H9 (cell line): ENCODE results near the gene CTNNA3. TPM values are rescaled to one million over a fixed set of nuclear protein-coding genes. Genes with fewer than 3 reads are reported as not detected.

Experiments used
- DNase-seq: peaks from one replicate; pipeline ENCODE4 v3.0.0-alpha.2; 2017
- H2AFZ ChIP-seq: one replicate; pipeline ENCODE4 v1.6.1; 2013; ENCODE audit warnings: mild to moderate bottlenecking, low read length, control low read depth, moderate library complexity
- H2AK5ac ChIP-seq: 2 replicates; pipeline ENCODE4 v1.6.1; 2013; ENCODE audit warnings: low read length, control low read depth, mixed read lengths; ENCODE audit not compliant: insufficient read length
- H2BK120ac ChIP-seq: one replicate; pipeline ENCODE4 v1.6.1; 2013; ENCODE audit warnings: low read depth, mild to moderate bottlenecking, low read length, control low read depth, inconsistent platforms; ENCODE audit not compliant: poor library complexity, severe bottlenecking
- H2BK12ac ChIP-seq: 2 replicates; pipeline ENCODE4 v1.6.1; 2013; ENCODE audit warnings: low read length, control low read depth, mixed read lengths, low read depth; ENCODE audit not compliant: insufficient read length
- H2BK15ac ChIP-seq: 2 replicates; pipeline ENCODE4 v1.6.1; 2013; ENCODE audit warnings: low read depth, low read length, control low read depth
- H2BK20ac ChIP-seq: one replicate; pipeline ENCODE4 v1.6.1; 2013; ENCODE audit warnings: low read depth, mild to moderate bottlenecking, low read length, control low read depth, inconsistent platforms; ENCODE audit not compliant: poor library complexity, severe bottlenecking
- H2BK5ac ChIP-seq: 2 replicates; pipeline ENCODE4 v1.6.1; 2013; ENCODE audit warnings: low read length, control low read depth, mixed read lengths; ENCODE audit not compliant: insufficient read length
- H3K14ac ChIP-seq: 2 replicates; pipeline ENCODE4 v1.6.1; 2013; ENCODE audit warnings: low read length, control low read depth; ENCODE audit not compliant: insufficient read depth
- H3K18ac ChIP-seq: 2 replicates; pipeline ENCODE4 v1.6.1; 2013; ENCODE audit warnings: low read depth, mild to moderate bottlenecking, mixed read lengths, low read length, control low read depth; ENCODE audit not compliant: insufficient read length
- H3K23ac ChIP-seq: 2 replicates; pipeline ENCODE4 v1.6.1; 2013; ENCODE audit warnings: low read length, control low read depth, mixed read lengths, low read depth; ENCODE audit not compliant: insufficient read length
- H3K23me2 ChIP-seq: 2 replicates; pipeline ENCODE4 v1.6.1; 2013; ENCODE audit warnings: low read depth, mild to moderate bottlenecking, mixed read lengths, low read length, control low read depth; ENCODE audit not compliant: insufficient read length, poor library complexity, severe bottlenecking
- H3K27ac ChIP-seq: 2 replicates; pipeline ENCODE4 v1.5.1; 2013; ENCODE audit warnings: low read length, control low read depth, mixed read lengths, low read depth; ENCODE audit not compliant: insufficient read length
- H3K27me3 ChIP-seq: 2 replicates; pipeline ENCODE4 v1.6.1; 2013; ENCODE audit warnings: low read length, control low read depth, inconsistent platforms; ENCODE audit not compliant: insufficient read depth
- H3K4ac ChIP-seq: 2 replicates; pipeline ENCODE4 v1.6.1; 2013; ENCODE audit warnings: low read depth, mild to moderate bottlenecking, control low read depth, inconsistent platforms, low read length, moderate library complexity
- H3K4me1 ChIP-seq: 2 replicates; pipeline ENCODE4 v1.6.1; 2013; ENCODE audit warnings: low read length, control low read depth, inconsistent platforms; ENCODE audit not compliant: insufficient read depth
- H3K4me2 ChIP-seq: 2 replicates; pipeline ENCODE4 v1.6.1; 2013; ENCODE audit warnings: low read length, control low read depth, mixed read lengths; ENCODE audit not compliant: insufficient read length, insufficient read depth
- H3K56ac ChIP-seq: 2 replicates; pipeline ENCODE4 v1.6.1; 2013; ENCODE audit warnings: low read depth, mild to moderate bottlenecking, mixed read lengths, low read length, control low read depth; ENCODE audit not compliant: insufficient read length
- H3K79me1 ChIP-seq: 2 replicates; pipeline ENCODE4 v1.6.1; 2013; ENCODE audit warnings: low read depth, mild to moderate bottlenecking, moderate library complexity, low read length, control low read depth, inconsistent platforms; ENCODE audit not compliant: insufficient read depth, poor library complexity, severe bottlenecking
- H3K79me2 ChIP-seq: 2 replicates; pipeline ENCODE4 v1.6.1; 2013; ENCODE audit warnings: low read length, control low read depth, inconsistent platforms; ENCODE audit not compliant: insufficient read depth
- H3K9ac ChIP-seq: 2 replicates; pipeline ENCODE4 v1.6.1; 2013; ENCODE audit warnings: low read length, control low read depth, mixed read lengths; ENCODE audit not compliant: insufficient read length; ENCODE audit errors: extremely low read depth
- H3K9me3 ChIP-seq: one replicate; pipeline ENCODE4 v1.6.1; 2013; ENCODE audit warnings: low read depth, low read length, inconsistent platforms; ENCODE audit not compliant: control insufficient read depth
- H3T11ph ChIP-seq: one replicate; pipeline ENCODE4 v1.6.1; 2013; ENCODE audit warnings: mild to moderate bottlenecking, low read length, control low read depth, inconsistent platforms
- H4K20me1 ChIP-seq: one replicate; pipeline ENCODE4 v1.6.1; 2013; ENCODE audit not compliant: control insufficient read depth, insufficient read length, insufficient read depth
- H4K5ac ChIP-seq: 2 replicates; pipeline ENCODE4 v1.6.1; 2013; ENCODE audit warnings: low read depth, mild to moderate bottlenecking, mixed read lengths, low read length, control low read depth; ENCODE audit not compliant: insufficient read length
- H4K8ac ChIP-seq: replicated peaks from 2 replicates; pipeline ENCODE4 v1.6.1; 2013; ENCODE audit warnings: low read length, control low read depth, mixed read lengths, low read depth; ENCODE audit not compliant: insufficient read length
- H4K91ac ChIP-seq: 2 replicates; pipeline ENCODE4 v1.6.1; 2013; ENCODE audit warnings: low read depth, mild to moderate bottlenecking, moderate library complexity, mixed read lengths, low read length, control low read depth; ENCODE audit not compliant: insufficient read length
- H3K27ac Mint-ChIP-seq, 3 experiments: 2 replicates in 2 of 3; 3 replicates in 1 of 3; pipeline ENCODE4 v1.8.0; 2020 to 2021; ENCODE audit warnings: mixed read lengths in 3 of 3, mild to moderate bottlenecking in 1 of 3, moderate library complexity in 1 of 3
- H3K27me3 Mint-ChIP-seq: 2 replicates; pipeline ENCODE4 v1.8.0; 2021; ENCODE audit warnings: low read depth, mild to moderate bottlenecking, moderate library complexity, mixed read lengths
- H3K36me3 Mint-ChIP-seq, 3 experiments: 2 replicates in 2 of 3; 3 replicates in 1 of 3; pipeline ENCODE4 v1.8.0; 2020 to 2021; ENCODE audit warnings: low read depth in 3 of 3, mixed read lengths in 3 of 3; ENCODE audit not compliant: insufficient read depth in 1 of 3
- H3K4me1 Mint-ChIP-seq, 2 experiments: 2 replicates each; pipeline ENCODE4 v1.8.0; 2020; ENCODE audit warnings: mixed read lengths in 2 of 2
- H3K4me3 Mint-ChIP-seq, 2 experiments: 2 replicates in 1 of 2; 3 replicates in 1 of 2; pipeline ENCODE4 v1.8.0; 2020 to 2021; ENCODE audit warnings: mild to moderate bottlenecking in 2 of 2, mixed read lengths in 2 of 2, moderate library complexity in 1 of 2
- H3K9me3 Mint-ChIP-seq, 2 experiments: 2 replicates in 1 of 2; 3 replicates in 1 of 2; pipeline ENCODE4 v1.8.0; 2020; ENCODE audit warnings: mild to moderate bottlenecking in 2 of 2, mixed read lengths in 2 of 2, moderate library complexity in 1 of 2
- CTCF ChIP-seq: fragments of 200-600 bp; sonication (generic); conservative IDR thresholded peaks from 3 replicates; pipeline ENCODE4 v1.8.0; 2021; ENCODE audit warnings: antibody characterized with exemption, mild to moderate bottlenecking
- WGBS: extraction: QIAGEN DNeasy Blood & Tissue Kit; methylation state at CpG from one replicate; pipeline ENCODE4 v1.1.7; 2013; ENCODE audit warnings: missing lambda C conversion rate, low lambda C conversion rate, mixed read lengths; ENCODE audit not compliant: insufficient read length; ENCODE audit errors: extremely low coverage; 5-methylcytosine and 5-hydroxymethylcytosine counted together
- total RNA-seq: library from RNA; stranded (reverse); gene quantifications from 2 replicates; pipeline ENCODE4 v1.2.1, GENCODE V29; 2021

Gene CTNNA3
- total RNA-seq, 1 experiment from 2014 or later, result 3.3 TPM

- no CpG with 5 or more reads among the region's 2 CpGs for WGBS
- H2BK120ac ChIP-seq, result no peak overlapping the region
- H3K27ac Mint-ChIP-seq, result no peak overlapping the region
- H3T11ph ChIP-seq, result no peak overlapping the region
- no peaks in the 10 kb centered on the region for H3K79me2 ChIP-seq
- no peaks in the 10 kb centered on the region for H4K20me1 ChIP-seq
- H3K14ac ChIP-seq, result no peak overlapping the region
- no peak overlapping the region for H2AK5ac ChIP-seq
- no peak for DNase-seq
- H3K4me2 ChIP-seq, result no peak overlapping the region
- no peak overlapping the region for H2BK15ac ChIP-seq
- H3K56ac ChIP-seq, result no peak overlapping the region
- no peaks in the 10 kb centered on the region; a peak in 1 of 5 replicates for H3K9me3 Mint-ChIP-seq
- H3K4me1 ChIP-seq, result no peaks in the 10 kb centered on the region
- H3K27me3 Mint-ChIP-seq, result no peaks in the 10 kb centered on the region
- H3K4me1 Mint-ChIP-seq, result peaks cover 0 to 4% of the 10 kb centered on the region in 2 experiments; a peak in 1 of 4 replicates
- no peak overlapping the region for H2AFZ ChIP-seq
- no peak overlapping the region for H3K23ac ChIP-seq
- H3K79me1 ChIP-seq, result no peaks in the 10 kb centered on the region
- H2BK5ac ChIP-seq, result no peak overlapping the region
- TF ChIP-seq CTCF, result no peak
- H3K23me2 ChIP-seq, result no peaks in the 10 kb centered on the region
- H3K27me3 ChIP-seq, result no peaks in the 10 kb centered on the region
- no peak overlapping the region for H4K91ac ChIP-seq
- H4K5ac ChIP-seq, result no peak overlapping the region
- H3K9ac ChIP-seq, result no peak overlapping the region
- no peak overlapping the region for H3K4me3 Mint-ChIP-seq
- H4K8ac ChIP-seq, result no peak overlapping the region
- no peak overlapping the region for H2BK20ac ChIP-seq
- H2BK12ac ChIP-seq, result no peak overlapping the region
- H3K36me3 Mint-ChIP-seq, result peaks cover 0 to 1% (median 0%) of the 10 kb centered on the region in 3 experiments; a peak in 2 of 7 replicates
- no peaks in the 10 kb centered on the region for H3K9me3 ChIP-seq
- no peak overlapping the region for H3K4ac ChIP-seq
- no peak overlapping the region for H3K18ac ChIP-seq
- no peak overlapping the region for H3K27ac ChIP-seq
Observed at GRCh38 chr10:66882271-66882670, 813.7 kb downstream of the CTNNA3 start.
